ENCODE data around the gene SEMG2.

SEMG2 gene

DNA sequence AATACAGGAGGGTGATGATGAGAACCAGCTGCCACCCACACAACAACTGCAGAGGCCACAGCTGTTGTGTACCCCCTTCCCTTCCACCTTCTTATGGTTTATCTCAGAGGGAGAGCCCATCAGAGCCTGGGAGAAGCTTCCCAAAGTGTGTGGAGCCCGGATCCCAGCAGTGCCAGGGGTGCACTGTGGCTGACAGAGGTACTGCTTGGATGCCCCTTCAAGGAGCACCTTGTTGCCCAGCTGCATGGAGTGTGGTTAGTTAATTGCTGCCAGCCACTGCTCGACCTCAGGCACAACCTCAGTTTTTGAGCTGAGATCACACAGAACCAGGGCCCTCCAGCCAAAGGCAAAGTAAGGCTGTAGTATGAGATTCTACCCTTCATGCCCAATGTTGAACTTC is 33.5 kb upstream of the SEMG2 start:
- TF ChIP-seq, protein P1, sequence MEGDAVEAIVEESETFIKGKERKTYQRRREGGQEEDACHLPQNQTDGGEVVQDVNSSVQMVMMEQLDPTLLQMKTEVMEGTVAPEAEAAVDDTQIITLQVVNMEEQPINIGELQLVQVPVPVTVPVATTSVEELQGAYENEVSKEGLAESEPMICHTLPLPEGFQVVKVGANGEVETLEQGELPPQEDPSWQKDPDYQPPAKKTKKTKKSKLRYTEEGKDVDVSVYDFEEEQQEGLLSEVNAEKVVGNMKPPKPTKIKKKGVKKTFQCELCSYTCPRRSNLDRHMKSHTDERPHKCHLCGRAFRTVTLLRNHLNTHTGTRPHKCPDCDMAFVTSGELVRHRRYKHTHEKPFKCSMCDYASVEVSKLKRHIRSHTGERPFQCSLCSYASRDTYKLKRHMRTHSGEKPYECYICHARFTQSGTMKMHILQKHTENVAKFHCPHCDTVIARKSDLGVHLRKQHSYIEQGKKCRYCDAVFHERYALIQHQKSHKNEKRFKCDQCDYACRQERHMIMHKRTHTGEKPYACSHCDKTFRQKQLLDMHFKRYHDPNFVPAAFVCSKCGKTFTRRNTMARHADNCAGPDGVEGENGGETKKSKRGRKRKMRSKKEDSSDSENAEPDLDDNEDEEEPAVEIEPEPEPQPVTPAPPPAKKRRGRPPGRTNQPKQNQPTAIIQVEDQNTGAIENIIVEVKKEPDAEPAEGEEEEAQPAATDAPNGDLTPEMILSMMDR (IDR thresholded peaks at IDR 0.05; ENCODE audit: low read depth, low read length), result no peak
- no peak for DNase-seq (ENCODE audit: extremely low read depth, low read depth)

DNA sequence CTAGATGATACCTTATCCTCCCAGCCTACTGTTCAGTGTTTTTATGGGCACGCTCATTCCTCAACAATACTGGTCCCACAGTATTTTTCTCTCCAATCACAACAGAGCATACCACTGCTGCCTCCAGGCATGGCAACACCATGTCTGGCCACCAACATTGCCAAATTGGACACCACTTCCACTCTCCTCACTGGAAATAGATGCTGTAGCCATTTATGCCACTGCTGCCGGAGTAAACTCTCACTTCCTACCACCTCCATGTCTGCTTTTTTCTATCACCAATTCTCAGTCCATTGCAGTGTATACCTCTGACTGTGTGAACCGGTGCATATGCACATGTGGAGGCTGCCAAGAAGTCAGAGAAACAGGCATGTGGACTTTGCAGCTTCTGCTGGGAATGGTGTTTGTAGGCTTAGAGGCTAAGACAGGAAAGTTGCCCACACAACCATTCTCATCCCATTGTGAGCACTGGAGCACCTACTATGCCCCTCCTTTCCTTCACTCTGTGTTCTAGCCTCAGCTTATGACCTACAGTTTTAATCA is 32.0 kb upstream of the SEMG2 start:
- TF ChIP-seq, protein P1 (IDR thresholded peaks at IDR 0.05; ENCODE audit: low read depth, low read length), result no peak
- DNase-seq (ENCODE audit: extremely low read depth, low read depth), result no peak

DNA sequence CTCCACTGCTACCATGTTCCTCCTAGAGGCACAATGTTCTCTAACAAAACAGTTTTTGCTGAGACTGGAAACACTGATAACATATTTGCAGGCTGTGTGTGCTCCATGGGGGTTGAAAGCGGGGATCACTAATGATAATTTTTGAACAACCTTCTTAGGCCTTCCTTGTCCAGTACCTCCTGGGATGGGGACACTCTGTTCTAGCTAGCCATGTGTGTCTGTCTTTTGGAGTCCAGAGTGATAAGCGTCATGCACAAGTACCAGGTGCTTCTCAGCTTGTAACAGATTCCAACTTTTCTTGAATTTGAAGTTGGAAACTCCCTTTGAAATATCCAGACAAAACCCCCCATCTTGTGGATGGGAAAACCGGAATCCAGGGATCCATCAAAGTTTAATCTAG is 31.3 kb upstream of the SEMG2 start:
- TF ChIP-seq, protein P1 (IDR thresholded peaks at IDR 0.05; ENCODE audit: low read depth, low read length), result no peak
- no peak for DNase-seq (ENCODE audit: extremely low read depth, low read depth)

DNA sequence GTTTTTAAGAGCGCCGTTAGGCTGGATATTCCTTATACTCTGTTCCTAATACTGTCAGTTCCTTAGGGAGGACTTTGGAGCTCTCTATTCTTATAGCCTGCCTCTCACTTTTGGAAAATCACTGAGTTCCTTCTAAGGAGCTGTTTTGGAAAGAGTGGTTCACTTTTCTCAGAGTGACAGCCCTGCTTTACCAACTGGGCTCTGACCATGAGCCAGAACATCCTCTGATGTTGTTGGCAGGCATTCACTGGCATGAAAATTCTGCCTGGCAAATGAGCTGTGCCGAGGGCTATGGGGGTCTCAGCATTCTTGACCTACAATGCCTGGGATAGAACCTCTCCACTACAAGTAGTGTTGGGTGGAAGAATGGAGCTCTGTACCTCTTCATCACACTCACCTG is 29.2 kb upstream of the SEMG2 start:
- no peak for DNase-seq (ENCODE audit: extremely low read depth, low read depth)

DNA sequence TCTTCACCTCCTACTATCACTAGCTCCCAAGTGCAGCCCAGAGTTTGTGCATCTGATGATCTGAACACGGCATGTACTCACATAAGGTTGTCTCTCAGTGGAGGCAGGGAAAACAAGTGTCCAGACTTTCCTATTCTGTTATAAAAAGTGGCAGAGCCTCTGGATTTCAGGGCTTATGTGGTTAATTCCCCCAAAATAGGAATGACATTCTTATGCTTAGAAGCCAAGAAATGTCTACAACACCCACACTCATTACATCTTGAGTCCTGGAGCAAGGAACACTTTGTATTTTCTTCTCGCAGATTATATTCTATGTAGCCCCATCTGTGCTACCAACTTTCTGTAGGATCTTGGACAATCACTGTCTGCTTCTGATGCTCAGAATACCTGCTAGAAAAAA is 27.8 kb upstream of the SEMG2 start:
- no peak for DNase-seq (ENCODE audit: extremely low read depth, low read depth)
- TF ChIP-seq, protein P1 (IDR thresholded peaks at IDR 0.05; ENCODE audit: low read depth, low read length), result no peak

More for the DNA sequence above, 29.2 kb upstream of the SEMG2 start:
- TF ChIP-seq, protein P1 (IDR thresholded peaks at IDR 0.05; ENCODE audit: low read depth, low read length), result no peak

DNA sequence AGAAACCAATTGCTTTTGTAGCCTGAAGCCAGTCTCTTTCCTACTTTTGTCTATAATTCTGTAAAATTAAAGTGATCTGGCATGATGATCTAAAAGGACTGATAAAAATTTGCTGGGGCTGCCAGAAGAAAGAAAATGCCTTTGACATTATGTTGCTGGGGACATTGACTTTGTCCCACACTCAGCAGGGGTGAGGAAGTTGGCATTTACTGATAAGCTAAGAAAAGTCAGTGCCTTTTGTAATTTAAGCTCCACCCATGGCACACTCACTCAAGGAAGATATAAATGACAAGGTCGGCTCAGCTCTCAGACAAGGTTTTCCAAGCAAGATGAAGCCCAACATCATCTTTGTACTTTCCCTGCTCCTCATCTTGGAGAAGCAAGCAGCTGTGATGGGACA is 14.4 kb upstream of the SEMG2 start, which contains the start of gene SEMG1:
TSS of gene SEMG1 (plus strand) at position 309 of the 400 bp plus-strand sequence. CDS start at position 330, 21 bp downstream.
- DNase-seq (ENCODE audit: extremely low read depth, low read depth), result no peak
- TF ChIP-seq, protein P1 (IDR thresholded peaks at IDR 0.05; ENCODE audit: low read depth, low read length), result no peak

DNA sequence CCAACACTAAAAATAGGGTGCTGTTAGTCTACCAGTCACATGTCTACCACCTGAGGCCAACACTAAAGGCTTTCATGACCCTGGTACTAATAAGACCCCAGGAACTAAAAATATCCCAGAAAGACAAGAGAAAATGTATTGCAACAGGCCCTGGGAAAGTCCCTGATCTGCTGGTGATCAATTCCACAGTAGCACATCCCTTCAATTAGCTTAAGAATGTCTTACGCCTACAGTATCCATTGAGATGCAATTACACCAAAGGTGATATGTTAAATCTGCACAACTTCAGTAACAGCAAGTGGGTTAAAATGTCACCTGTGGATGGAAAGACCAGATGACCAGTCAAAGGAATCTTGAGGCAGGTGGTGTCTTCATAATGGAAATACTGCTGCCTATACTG is 11.2 kb upstream of the SEMG2 start:
- TF ChIP-seq, protein P1 (IDR thresholded peaks at IDR 0.05; ENCODE audit: low read depth, low read length), result no peak
- no peak for DNase-seq (ENCODE audit: extremely low read depth, low read depth)

All from AG09319 (cell line).